ENCODE data around the gene MALRD1. TPM values are rescaled to one million over a fixed set of nuclear protein-coding genes. Genes with fewer than 3 reads are reported as not detected.

MALRD1 gene
- total RNA-seq, 1 donor from 2014 or later, result 0.84 TPM

- no peak for DNase-seq (ENCODE audit: low read depth, low spot score)
- Mint-ChIP-seq H3K4me3 (no peak overlapping the region), H3K27ac (ENCODE audit: unreplicated experiment) (no peak overlapping the region), H3K27me3 (ENCODE audit: low read depth) (no peaks in the 10 kb centered on the region), H3K9me3 (no peaks in the 10 kb centered on the region), H3K36me3 (ENCODE audit: low read depth) (no peaks in the 10 kb centered on the region), H3K4me1 (no peaks in the 10 kb centered on the region)
- TF ChIP-seq CTCF (conservative IDR thresholded peaks at IDR 0.05), result no peak
Observed at GRCh38 chr10:19576576-19576975, 528.0 kb downstream of the MALRD1 start.

- H3K27ac Mint-ChIP-seq (ENCODE audit: unreplicated experiment), result no peak overlapping the region
- H3K36me3 Mint-ChIP-seq (ENCODE audit: low read depth), result no peaks in the 10 kb centered on the region
- no peaks in the 10 kb centered on the region for H3K27me3 Mint-ChIP-seq (ENCODE audit: low read depth)
- no peak for DNase-seq (ENCODE audit: low read depth, low spot score)
- no peak overlapping the region for H3K4me3 Mint-ChIP-seq
- no peaks in the 10 kb centered on the region for H3K9me3 Mint-ChIP-seq
- no peak for TF ChIP-seq CTCF (conservative IDR thresholded peaks at IDR 0.05)
- H3K4me1 Mint-ChIP-seq, result no peaks in the 10 kb centered on the region
Observed at GRCh38 chr10:19577381-19577780, 528.8 kb downstream of the MALRD1 start.

GRCh38 chr10:19577807-19578206 is 529.2 kb downstream of the MALRD1 start:
- Mint-ChIP-seq H3K4me3 (no peak overlapping the region), H3K4me1 (no peaks in the 10 kb centered on the region), H3K27me3 (ENCODE audit: low read depth) (no peaks in the 10 kb centered on the region), H3K27ac (ENCODE audit: unreplicated experiment) (no peak overlapping the region), H3K9me3 (no peaks in the 10 kb centered on the region), H3K36me3 (ENCODE audit: low read depth) (no peaks in the 10 kb centered on the region)
- TF ChIP-seq CTCF (conservative IDR thresholded peaks at IDR 0.05), result no peak
- no peak for DNase-seq (ENCODE audit: low read depth, low spot score)

GRCh38 chr10:19578571-19578970 is 530.0 kb downstream of the MALRD1 start:
- no peak overlapping the region for H3K4me3 Mint-ChIP-seq
- no peaks in the 10 kb centered on the region for H3K9me3 Mint-ChIP-seq
- H3K36me3 Mint-ChIP-seq (ENCODE audit: low read depth), result no peaks in the 10 kb centered on the region
- H3K4me1 Mint-ChIP-seq, result no peaks in the 10 kb centered on the region
- DNase-seq (ENCODE audit: low read depth, low spot score), result no peak
- H3K27me3 Mint-ChIP-seq (ENCODE audit: low read depth), result no peaks in the 10 kb centered on the region
- H3K27ac Mint-ChIP-seq (ENCODE audit: unreplicated experiment), result no peak overlapping the region
- TF ChIP-seq CTCF (conservative IDR thresholded peaks at IDR 0.05), result no peak

- Mint-ChIP-seq H3K4me1 (no peaks in the 10 kb centered on the region), H3K36me3 (ENCODE audit: low read depth) (no peaks in the 10 kb centered on the region), H3K4me3 (no peak overlapping the region), H3K27me3 (ENCODE audit: low read depth) (no peaks in the 10 kb centered on the region), H3K9me3 (peaks cover 1% of the 10 kb centered on the region), H3K27ac (ENCODE audit: unreplicated experiment) (no peak overlapping the region)
- TF ChIP-seq CTCF (conservative IDR thresholded peaks at IDR 0.05), result no peak
- no peak for DNase-seq (ENCODE audit: low read depth, low spot score)
Observed at GRCh38 chr10:19579761-19580545, 531.4 kb downstream of the MALRD1 start.
